Adrenal gland (tissue), 12 donors: ENCODE measurements around the gene PPP2R5C. TPM values are rescaled to one million over a fixed set of nuclear protein-coding genes. Genes with fewer than 3 reads are reported as not detected.
"Not testable (repeated sequence)": the region's sequence is repeated elsewhere in the genome, so short reads cannot be mapped to it uniquely, and the experiment has no call there.

Experiments
- DNase-seq, 7 donors: peaks; one replicate each; pipeline ENCODE4 v3.0.0-alpha.2; 2019 to 2020
- H3K27ac ChIP-seq, 5 donors: fragments of 200-600 bp; sonication (generic) in 4 of 5; 1 replicate in 3 of 5; 2 replicates in 2 of 5; pipeline versions ENCODE4 v1.5.1 to v1.8.0; 2016 to 2020; ENCODE audit warnings: mild to moderate bottlenecking in 1 of 5
- H3K27me3 ChIP-seq: fragments of 200-600 bp; 2 replicates; pipeline ENCODE4 v1.8.0; 2021
- H3K36me3 ChIP-seq, 2 donors: fragments of 200-600 bp; replicated peaks in 1 of 2; 1 replicate in 1 of 2; 2 replicates in 1 of 2; pipeline versions ENCODE4 v1.5.1 to v1.8.0; 2018 to 2022
- H3K4me1 ChIP-seq, 2 donors: fragments of 200-600 bp; replicated peaks in 1 of 2; 1 replicate in 1 of 2; 2 replicates in 1 of 2; pipeline versions ENCODE4 v1.5.1 to v1.8.0; 2018 to 2021
- H3K4me3 ChIP-seq, 4 donors: fragments of 200-600 bp; sonication (generic) in 3 of 4; one replicate each; pipeline ENCODE4 v1.5.1; 2016 to 2018
- H3K9me3 ChIP-seq, 3 donors: fragments of 200-600 bp; sonication (generic) in 1 of 3; replicated peaks in 1 of 3; 1 replicate in 2 of 3; 2 replicates in 1 of 3; pipeline versions ENCODE4 v1.5.1 to v1.8.0; 2016 to 2021
- CTCF ChIP-seq, 6 experiments: fragments of 450-650 bp in 4 of 6; fragments of 200-600 bp in 2 of 6; sonication (generic) in 1 of 6; IDR thresholded peaks; 1 replicate in 5 of 6; 2 replicates in 1 of 6; pipeline versions ENCODE4 v1.5.1 to v1.8.0; 2016 to 2021; ENCODE audit warnings: antibody characterized with exemption in 6 of 6, mild to moderate bottlenecking in 2 of 6, moderate library complexity in 1 of 6
- POLR2A ChIP-seq, 2 donors: fragments of 450-650 bp; IDR thresholded peaks; one replicate each; pipeline ENCODE4 v1.6.1; 2017; ENCODE audit warnings: antibody characterized with exemption in 2 of 2, mild to moderate bottlenecking in 2 of 2, moderate library complexity in 1 of 2
- WGBS, 4 donors: extraction: QIAGEN DNeasy Blood & Tissue Kit in 2 of 4; methylation state at CpG; one replicate each; pipeline versions ENCODE4 v1.1.5 to v1.1.7; 2013 to 2017; 5-methylcytosine and 5-hydroxymethylcytosine counted together
- intact Hi-C, 2 donors: fragments of 100-400 bp; cut with DNase I; formaldehyde crosslinking; loops; one replicate each; pipeline versions ENCODE4 v1.14.1 to v1.15.0; 2022 to 2023
- polyA plus RNA-seq, 3 donors: library from polyadenylated mRNA; stranded (reverse); fragments of 200-250 nt in 2 of 3; fragments of 350-450 nt in 1 of 3; fragmentation: Illumina TruSeq in 1 of 3; extraction: RNeasy Lipid Tissue Mini Kit (QIAGEN cat#74804) in 1 of 3; gene quantifications; one replicate each; pipeline ENCODE4 v1.2.3, GENCODE V29; 2013 to 2014
- total RNA-seq, 9 donors: library from RNA; depleted of rRNA in 4 of 9; stranded (reverse); fragments of >200 nt in 4 of 9; fragments of 120-200 nt in 1 of 9; fragmentation: NEBNext Ultra II Directional in 1 of 9; extraction: Animal tissue kit (Norgen Biotek cat#: 25700) in 1 of 9; gene quantifications; one replicate each; pipeline versions ENCODE4 v1.1.0 to v1.2.4, GENCODE V29; 2013 to 2023
- donor health status: healthy with polysubstance abuse.
- donor health status: Bipolar disorder and iron deficiency.
- donor health status: DM: yes; HTN: yes; CAD: no.
- donor health status: DM: no; HTN: no; CAD: no.
- donor health status: DM: no; HTN: no; CAD: no.
- donor health status: DM: yes; HTN: yes; CAD: no.

PPP2R5C gene
- total and polyA plus RNA-seq, 12 donors, result 66.5 to 216 (median 134) TPM

DNA sequence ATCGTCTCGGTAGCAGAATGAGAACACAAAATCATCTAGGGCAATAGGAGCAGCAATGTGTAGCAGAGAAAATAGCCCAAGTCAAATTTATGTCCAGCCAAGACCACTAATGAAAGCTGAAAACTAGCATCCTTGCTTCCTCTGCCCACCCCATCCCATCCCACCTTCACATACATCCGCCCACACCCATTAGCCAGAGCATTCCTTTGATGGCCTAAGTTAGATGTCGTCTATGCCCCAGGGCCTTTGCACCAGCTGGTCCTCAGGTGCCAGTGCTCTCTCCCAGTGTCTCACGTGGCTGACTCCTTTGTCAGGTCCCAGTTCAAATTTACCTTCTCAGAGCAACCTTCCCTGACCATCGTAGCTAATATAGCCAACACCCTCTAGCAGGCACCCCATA is 17.8 kb upstream of the PPP2R5C start:
- Histone ChIP-seq H3K27me3 (no peaks in the 10 kb centered on the region), H3K36me3 (no peaks in the 10 kb centered on the region), H3K27ac (no peak overlapping the region), H3K4me3 (no peak overlapping the region), H3K4me1 (no peaks in the 10 kb centered on the region), H3K9me3 (peaks cover 0 to 11% (median 0%) of the 10 kb centered on the region in 3 donors)
- TF ChIP-seq CTCF (IDR thresholded peaks at IDR 0.05) (no peak), POLR2A (IDR thresholded peaks at IDR 0.05) (no peak)
- WGBS, 4 donors, result 81 to 89% (median 83%) methylated on average over 6 of the region's 6 CpGs
- DNase-seq, result no peak
- intact Hi-C loops, result no loop called here

DNA sequence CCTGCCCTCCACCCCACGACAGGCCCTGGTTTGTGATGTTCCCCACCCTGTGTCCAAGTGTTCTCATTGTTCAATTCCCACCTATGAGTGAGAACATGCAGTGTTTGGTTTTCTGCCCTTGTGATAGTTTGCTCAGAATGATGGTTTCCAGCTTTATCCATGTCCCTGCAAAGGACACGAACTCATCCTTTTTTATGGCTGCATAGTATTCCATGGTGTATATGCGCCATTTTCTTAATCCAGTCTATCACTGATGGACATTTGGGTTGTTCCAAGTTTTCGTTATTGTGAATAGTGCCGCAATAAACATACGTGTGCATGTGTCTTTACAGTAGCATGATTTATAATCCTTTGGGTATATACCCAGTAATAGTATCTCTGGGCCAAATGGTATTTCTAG is 17.1 kb upstream of the PPP2R5C start:
- WGBS, 4 donors, result 74 to 83% (median 78%) methylated on average over 6 of the region's 6 CpGs
- DNase-seq, intact Hi-C loops, H3K27me3 ChIP-seq, H3K36me3 ChIP-seq, H3K4me1 ChIP-seq, H3K4me3 ChIP-seq, H3K27ac ChIP-seq: not testable (repeated sequence)
- H3K9me3 ChIP-seq, result peaks cover 0 to 11% (median 0%) of the 10 kb centered on the region in 3 donors

GRCh38 chr14:101749756-101750155 is 11.8 kb upstream of the PPP2R5C start:
- H3K4me3 ChIP-seq, H3K27ac ChIP-seq, H3K36me3 ChIP-seq, DNase-seq, H3K4me1 ChIP-seq, intact Hi-C loops, H3K9me3 ChIP-seq: not testable (repeated sequence)
- 50 to 65% (median 56%) methylated on average over 2 to 5 of the region's 5 CpGs for WGBS, 4 donors
- H3K27me3 ChIP-seq, result peaks cover 12% of the 10 kb centered on the region

DNA sequence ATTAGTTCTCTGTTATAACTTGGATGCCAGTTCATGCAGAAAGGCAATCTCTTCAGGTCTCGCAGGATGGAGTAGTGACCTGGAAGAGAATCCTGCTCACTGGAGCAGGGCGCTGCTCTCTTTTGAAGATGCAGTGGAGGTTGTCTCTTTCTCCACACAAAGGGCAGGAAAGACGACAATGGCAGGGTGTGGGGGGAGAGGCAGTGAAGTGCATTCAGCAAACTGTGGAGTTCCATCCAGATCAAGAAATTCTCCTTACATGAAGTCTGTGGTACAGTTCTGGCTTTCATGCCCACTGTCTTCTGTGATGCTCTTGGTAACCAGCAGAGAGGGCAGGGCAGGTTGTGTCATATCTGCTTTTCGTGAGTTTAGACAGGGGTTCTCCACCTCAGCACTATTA is 6.6 kb upstream of the PPP2R5C start:
- Histone ChIP-seq H3K36me3 (no peaks in the 10 kb centered on the region), H3K4me3 (no peak overlapping the region), H3K27me3 (peaks cover 7% of the 10 kb centered on the region), H3K27ac (no peak overlapping the region), H3K9me3 (no peaks in the 10 kb centered on the region), H3K4me1 (peaks cover under 1 to 2% of the 10 kb centered on the region in 2 donors)
- WGBS, 4 donors, result 59 to 75% (median 65%) methylated on average over 3 to 4 of the region's 4 CpGs
- no peak for DNase-seq
- intact Hi-C loops, result no loop called here
- TF ChIP-seq POLR2A (IDR thresholded peaks at IDR 0.05) (no peak), CTCF (IDR thresholded peaks at IDR 0.05) (no peak)

DNA sequence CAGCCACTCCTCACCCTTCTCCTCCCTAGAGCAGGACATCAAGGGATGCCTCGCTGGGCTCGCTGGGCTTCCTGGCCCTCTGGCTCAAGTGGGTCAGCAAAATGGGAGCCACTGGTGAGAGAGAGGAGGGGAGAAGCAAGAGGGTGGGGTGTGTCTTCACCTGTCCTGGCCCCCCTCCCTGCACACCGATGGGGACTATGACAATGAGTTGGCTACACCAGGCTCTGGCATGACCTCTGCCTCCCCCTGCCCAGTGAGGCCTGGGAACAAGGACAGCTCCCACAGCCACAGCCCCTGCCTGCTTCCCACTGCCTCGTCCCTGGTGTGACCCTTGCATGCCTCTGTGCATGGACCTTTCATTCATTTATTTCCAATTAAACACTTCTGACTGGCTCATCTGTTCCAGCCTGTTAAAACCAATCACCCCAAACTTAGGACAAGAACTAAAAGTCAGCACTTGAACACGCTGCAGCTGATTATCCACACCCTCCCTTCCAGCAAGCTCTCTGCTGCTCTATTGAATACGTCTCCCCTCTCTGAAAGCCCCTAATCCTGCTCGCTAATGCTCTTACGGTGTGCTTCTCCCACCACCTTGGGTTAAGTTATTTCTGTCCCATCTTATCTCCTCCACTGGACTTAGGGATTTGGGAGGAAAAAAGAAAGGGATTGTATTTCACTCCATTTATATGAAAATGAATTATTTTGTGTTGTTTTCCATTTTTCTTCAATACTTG is 5.8 kb upstream of the PPP2R5C start:
- Histone ChIP-seq H3K27ac (no peak overlapping the region), H3K4me3 (no peak overlapping the region), H3K36me3 (no peaks in the 10 kb centered on the region), H3K9me3 (no peaks in the 10 kb centered on the region), H3K27me3 (peaks cover 2% of the 10 kb centered on the region), H3K4me1 (peaks cover 3 to 4% of the 10 kb centered on the region in 2 donors)
- 70 to 84% (median 80%) methylated on average over 7 to 8 of the region's 8 CpGs for WGBS, 4 donors
- DNase-seq, result no peak
- intact Hi-C loops, result no loop called here
- TF ChIP-seq CTCF (IDR thresholded peaks at IDR 0.05) (no peak), POLR2A (IDR thresholded peaks at IDR 0.05) (no peak)
